GM12878 (cell line): ENCODE data around the gene IVD. TPM values are rescaled to one million over a fixed set of nuclear protein-coding genes. Genes with fewer than 3 reads are reported as not detected.
"Not testable (repeated sequence)": the region's sequence is repeated elsewhere in the genome, so short reads cannot be mapped to it uniquely, and the experiment has no call there.

Experiments used
- ATAC-seq: fragments of 200-7000 bp; cut with Tn5 transposase; 3 replicates; pipeline ENCODE4 v1.9.1; 2020; ENCODE audit warnings: mild to moderate bottlenecking, moderate library complexity
- BruUV-seq: library from RNA; stranded (reverse); fragments of 400-500 nt; replicated peaks from 2 replicates; lab custom pipeline; 2021; lab: Mats Ljungman, UMichigan
- CTCF ChIA-PET: fragments of 300-600 bp; sonication (Branson Sonifier 250); formaldehyde crosslinking; extraction: SDS; loops from one replicate; lab custom pipeline; 2021; ENCODE audit warnings: inconsistent platforms; lab: Yijun Ruan, JAX
- POLR2A ChIA-PET: fragments of 350-600 bp; formaldehyde crosslinking; extraction: SDS; loops from one replicate; lab custom pipeline; 2021; ENCODE audit warnings: inconsistent platforms; lab: Charles Lee
- RAD21 ChIA-PET: fragments of 300-600 bp; sonication (Branson Sonifier 250); formaldehyde crosslinking; loops from one replicate; lab custom pipeline; 2023; ENCODE audit warnings: antibody characterized with exemption; ENCODE audit not compliant: unreplicated experiment; lab: Charles Lee
- SMC1A ChIA-PET: fragments of 300-600 bp; sonication (Branson Sonifier 250); formaldehyde crosslinking; loops from one replicate; lab custom pipeline; 2023; ENCODE audit not compliant: unreplicated experiment, uncharacterized antibody; lab: Charles Lee
- DNase-seq: peaks from one replicate; pipeline ENCODE4 v3.0.0-alpha.2; 2011; ENCODE audit warnings: low read depth, low spot score
- FAIRE-seq: peaks from 3 replicates; lab custom pipeline; 2011; peaks lifted over from hg19 to GRCh38; lab: Jason Lieb, UNC
- H2AFZ ChIP-seq: 2 replicates; pipeline ENCODE4 v1.6.0; 2011; ENCODE audit warnings: low read depth, low read length, control low read depth; ENCODE audit not compliant: control insufficient read depth
- H3K27ac ChIP-seq: 2 replicates; pipeline ENCODE4 v1.5.1; 2011; ENCODE audit warnings: control low read depth; ENCODE audit not compliant: control insufficient read depth, insufficient read depth
- H3K27me3 ChIP-seq, 2 experiments: replicated peaks in 1 of 2; 2 replicates each; pipeline versions ENCODE4 v1.6.0 to v1.6.1; 2011; ENCODE audit warnings: low read length in 1 of 2; ENCODE audit not compliant: control insufficient read depth in 2 of 2, insufficient read depth in 2 of 2
- H3K36me3 ChIP-seq, 2 experiments: 2 replicates each; pipeline ENCODE4 v1.5.1; 2011; ENCODE audit warnings: low read length in 1 of 2; ENCODE audit not compliant: control insufficient read depth in 2 of 2, insufficient read depth in 2 of 2
- H3K4me1 ChIP-seq: 2 replicates; pipeline ENCODE4 v1.6.1; 2011; ENCODE audit warnings: mild to moderate bottlenecking, low read length, moderate library complexity, mixed read lengths; ENCODE audit not compliant: control insufficient read depth, insufficient read depth
- H3K4me2 ChIP-seq: 2 replicates; pipeline ENCODE4 v1.6.0; 2011; ENCODE audit warnings: control low read depth; ENCODE audit not compliant: control insufficient read depth, insufficient read depth
- H3K4me3 ChIP-seq: fragments of 200-600 bp; sonication (generic); 2 replicates; pipeline ENCODE4 v1.5.1; 2016
- H3K79me2 ChIP-seq: 2 replicates; pipeline ENCODE4 v1.6.0; 2011; ENCODE audit warnings: low read length; ENCODE audit not compliant: control insufficient read depth, insufficient read depth
- H3K9ac ChIP-seq: 2 replicates; pipeline ENCODE4 v1.8.0; 2011; ENCODE audit warnings: low read length, control low read depth, mixed read lengths; ENCODE audit not compliant: control insufficient read depth, insufficient read depth
- H3K9me3 ChIP-seq: replicated peaks from 3 replicates; pipeline ENCODE4 v1.5.1; 2011; ENCODE audit warnings: mild to moderate bottlenecking, low read length; ENCODE audit not compliant: control insufficient read depth, insufficient read depth
- H4K20me1 ChIP-seq: 2 replicates; pipeline ENCODE4 v1.6.0; 2011; ENCODE audit not compliant: control insufficient read depth, insufficient read depth
- BACH1 ChIP-seq: fragments of 450-650 bp; IDR thresholded peaks from 2 replicates; pipeline ENCODE4 v1.6.1; 2017; ENCODE audit warnings: mild to moderate bottlenecking, borderline replicate concordance
- BMI1 ChIP-seq: fragments of 450-650 bp; IDR thresholded peaks from 2 replicates; pipeline ENCODE4 v1.6.1; 2016; ENCODE audit warnings: mild to moderate bottlenecking, moderate library complexity, borderline replicate concordance
- CUX1 ChIP-seq: IDR thresholded peaks from 2 replicates; pipeline ENCODE4 v1.6.1; 2012; ENCODE audit warnings: improper control_type of control experiment, low read depth, low read length; ENCODE audit not compliant: insufficient replicate concordance
- ESRRA ChIP-seq: IDR thresholded peaks from 2 replicates; pipeline ENCODE4 v1.6.1; 2012; ENCODE audit warnings: mild to moderate bottlenecking, low read length, improper control_type of control experiment
- MAX ChIP-seq: IDR thresholded peaks from 2 replicates; pipeline ENCODE4 v1.6.1; 2012; ENCODE audit warnings: low read depth, low read length, improper control_type of control experiment
- POLR2AphosphoS2 ChIP-seq: IDR thresholded peaks from 2 replicates; pipeline ENCODE4 v1.6.1; 2011; ENCODE audit warnings: low read depth, mild to moderate bottlenecking, low read length, improper control_type of control experiment, moderate library complexity
- RUNX3 ChIP-seq: IDR thresholded peaks from 2 replicates; pipeline ENCODE4 v1.6.1; 2012; ENCODE audit warnings: low read length, inconsistent platforms
- SMC3 ChIP-seq: IDR thresholded peaks from 2 replicates; pipeline ENCODE4 v1.6.1; 2011; ENCODE audit warnings: low read length, improper control_type of control experiment, borderline replicate concordance
- SREBF1 ChIP-seq: IDR thresholded peaks from 2 replicates; pipeline ENCODE4 v1.6.1; 2012; ENCODE audit warnings: mild to moderate bottlenecking, low read length
- TBL1XR1 ChIP-seq: IDR thresholded peaks from 2 replicates; pipeline ENCODE4 v1.6.1; 2012; ENCODE audit warnings: low read depth, low read length, improper control_type of control experiment
- ZNF217 ChIP-seq: fragments of 450-650 bp; IDR thresholded peaks from 2 replicates; pipeline ENCODE4 v1.6.1; 2017; ENCODE audit warnings: antibody characterized with exemption, mild to moderate bottlenecking
- WGBS: methylation state at CpG from one replicate; pipeline ENCODE4 v1.1.6; 2016; ENCODE audit warnings: low lambda C conversion rate; ENCODE audit not compliant: insufficient replicate concordance, insufficient coverage; ENCODE audit errors: missing lambda C conversion rate; 5-methylcytosine and 5-hydroxymethylcytosine counted together
- in situ Hi-C: fragments of 300-500 bp; cut with MboI; formaldehyde crosslinking; loops from 9 replicates; pipeline ENCODE4 v1.14.3; 2018; ENCODE audit warnings: mixed read lengths
- intact Hi-C: fragments of 100-400 bp; cut with micrococcal nuclease; formaldehyde crosslinking; loops from one replicate; pipeline ENCODE4 v1.14.2; 2022; ENCODE audit not compliant: unreplicated experiment
- polyA plus RNA-seq, 11 experiments: library from polyadenylated mRNA; depleted of rRNA in 4 of 11; unstranded in 6 of 11; stranded (reverse) in 5 of 11; fragments of >200 nt; fragmentation: Nextera tagmentation in 4 of 11; fragmentation: Illumina TruSeq in 1 of 11; extraction: Ambion mirVana in 4 of 11; extraction: Trizol in 1 of 11; gene quantifications; 1 replicate in 1 of 11; 2 replicates in 10 of 11; pipeline versions ENCODE4 v1.2.1 to v1.2.3, GENCODE V29; 2011 to 2016; ENCODE audit warnings: inconsistent platforms in 2 of 11, missing spikeins in 2 of 11, low read depth in 1 of 11
- total RNA-seq, 4 experiments: library from RNA; depleted of rRNA in 3 of 4; stranded (reverse); fragments of >200 nt in 3 of 4; fragmentation: Illumina TruSeq in 1 of 4; extraction: Trizol in 1 of 4; gene quantifications; 2 replicates each; pipeline versions ENCODE4 v1.2.1 to v1.2.3, GENCODE V29; 2013 to 2021

The IVD gene
- total and polyA plus RNA-seq, 10 of the 15 experiments (the other 5 are each of a cell fraction or from before 2014, with no cell fraction given) = 5.3 to 59.8 (median 45.7) TPM

GRCh38 chr15:40453941-40454340 lies 48.3 kb downstream of the IVD start:
- not testable (repeated sequence) for BruUV-seq
- SMC1A ChIA-PET = interaction anchor here (0.6 to 1.0 kb wide), 2 partner anchors 11 to 22 kb away, joined by 3 to 4 read pairs; no protein-coding TSS in a partner anchor
- TF ChIP-seq RUNX3 = peak; percentile 48
- TF ChIP-seq, all 136 proteins: peak for 1; not testable (repeated sequence) for 135
- H3K9me3 ChIP-seq, DNase-seq, H3K27me3 ChIP-seq, H3K36me3 ChIP-seq, H4K20me1 ChIP-seq, H3K4me3 ChIP-seq, H2AFZ ChIP-seq, in situ Hi-C loops, intact Hi-C loops, H3K27ac ChIP-seq, CTCF ChIA-PET, H3K4me2 ChIP-seq: not testable (repeated sequence)
- WGBS = 8% methylated on average over 3 of the region's 3 CpGs
- RAD21 ChIA-PET = interaction anchor here (1.0 to 2.5 kb wide), 2 partner anchors 10 to 14 kb away, joined by 3 to 8 read pairs; no protein-coding TSS in a partner anchor
- Histone ChIP-seq H3K4me1 (peaks cover 41% of the 10 kb centered on the region), H3K79me2 (peaks cover 45% of the 10 kb centered on the region), H3K9ac (0 out of 2 replicates have a peak overlapping the region, but pooled peaks have one; percentile 14)
- POLR2A ChIA-PET = interaction anchor here (4.0 kb wide), 1 partner anchor 13 kb away, joined by 26 read pairs; the partner anchor contains the start of gene BAHD1
- FAIRE-seq (peak; percentile 90), ATAC-seq (peak; percentile 66)

GRCh38 chr15:40454904-40455391 lies 49.4 kb downstream of the IVD start:
- ATAC-seq = no peak
- intact Hi-C loops = no loop called here
- no peak overlapping the region for H3K4me3 ChIP-seq
- no peaks in the 10 kb centered on the region for H4K20me1 ChIP-seq
- ChIA-PET CTCF (no interaction called here), RAD21 (interaction anchor here (0.6 to 2.5 kb wide), 3 partner anchors 9 to 15 kb away, joined by 3 to 8 read pairs (median 4); no protein-coding TSS in a partner anchor), POLR2A (interaction anchor here (0.5 kb wide), 1 partner anchor 46 kb away, joined by 3 read pairs; no protein-coding TSS in a partner anchor), SMC1A (interaction anchor here (0.6 to 1.0 kb wide), 2 partner anchors 12 to 1491 kb away, joined by 3 to 4 read pairs; no protein-coding TSS in a partner anchor)
- in situ Hi-C loops = no loop called here
- DNase-seq = no peak
- H3K79me2 ChIP-seq = peaks cover 42% of the 10 kb centered on the region
- BruUV-seq = no TSS peak
- H2AFZ ChIP-seq = no peak overlapping the region
- no peak overlapping the region for H3K27ac ChIP-seq
- FAIRE-seq = no peak
- H3K9ac ChIP-seq = no peak overlapping the region
- no peaks in the 10 kb centered on the region for H3K27me3 ChIP-seq
- no peak overlapping the region for H3K4me2 ChIP-seq
- 82% methylated on average over 9 of the region's 9 CpGs for WGBS
- no peaks in the 10 kb centered on the region for H3K9me3 ChIP-seq
- peaks cover 41% of the 10 kb centered on the region for H3K4me1 ChIP-seq
- peaks cover 2 to 14% of the 10 kb centered on the region in 2 experiments; a peak in 2 of 4 replicates for H3K36me3 ChIP-seq
- TF ChIP-seq ZNF217 (no peak), SREBF1 (no peak), BMI1 (no peak), MAX (no peak), BACH1 (no peak), SMC3 (no peak), ESRRA (no peak), POLR2AphosphoS2 (no peak), CUX1 (no peak), TBL1XR1 (no peak)
